NCI-H2029 (cell line): Measurements from ENCODE around the gene TDRD12.

ENCODE experiments used
- DNase-seq: peaks from one replicate; lab custom pipeline; 2025; lab: John Stamatoyannopoulos, UW

Gene TDRD12

GRCh38 chr19:32719611-32720059 lies at the start of gene TDRD12:
TSS of gene TDRD12 (plus strand) at chr19:32719767. CDS start at chr19:32720073, 306 bp downstream.
- no peak for DNase-seq

GRCh38 chr19:32671883-32672593 lies 47.5 kb upstream of the TDRD12 start:
- DNase-seq: no peak

- no peak for DNase-seq
Observed at GRCh38 chr19:32672841-32673240, 46.7 kb upstream of the TDRD12 start.

- no peak for DNase-seq
Observed at GRCh38 chr19:32673573-32673972, 46.0 kb upstream of the TDRD12 start.

- no peak for DNase-seq
Observed at GRCh38 chr19:32674153-32674930, 45.2 kb upstream of the TDRD12 start.

- peak; percentile 97 for DNase-seq
Observed at GRCh38 chr19:32674931-32675719, 44.4 kb upstream of the TDRD12 start, which contains the start of gene ANKRD27. TSS of gene ANKRD27 (minus strand) at chr19:32675180. CDS start at chr19:32659015, 16,165 bp downstream.

GRCh38 chr19:32675720-32676185 lies 43.8 kb upstream of the TDRD12 start, which contains the start of gene RGS9BP:
TSS of gene RGS9BP (plus strand) at chr19:32675848. CDS start at chr19:32676264, 416 bp downstream.
- DNase-seq: peak; percentile 65

- peak; percentile 30 for DNase-seq
Observed at GRCh38 chr19:32676186-32676894, 43.2 kb upstream of the TDRD12 start.

- DNase-seq: no peak
Observed at GRCh38 chr19:32676895-32677359, 42.6 kb upstream of the TDRD12 start.

GRCh38 chr19:32677657-32678056 lies 41.9 kb upstream of the TDRD12 start:
- DNase-seq: no peak

GRCh38 chr19:32680986-32681385 lies 38.6 kb upstream of the TDRD12 start:
- DNase-seq: no peak

- DNase-seq: no peak
Observed at GRCh38 chr19:32682317-32682716, 37.2 kb upstream of the TDRD12 start.

- no peak for DNase-seq
Observed at GRCh38 chr19:32686847-32687475, 32.6 kb upstream of the TDRD12 start.

GRCh38 chr19:32687681-32688080 lies 31.9 kb upstream of the TDRD12 start:
- no peak for DNase-seq

- peak; percentile 7 for DNase-seq
Observed at GRCh38 chr19:32688311-32688710, 31.3 kb upstream of the TDRD12 start.

GRCh38 chr19:32691291-32691951 lies 28.1 kb upstream of the TDRD12 start, which contains the start of gene NUDT19:
TSS of gene NUDT19 (plus strand) at chr19:32691821. CDS start at chr19:32691961, 140 bp downstream.
- peak; percentile 76 for DNase-seq

- DNase-seq: peak; percentile 53
Observed at GRCh38 chr19:32691952-32692726, 27.4 kb upstream of the TDRD12 start.

- no peak for DNase-seq
Observed at GRCh38 chr19:32692727-32693061, 26.9 kb upstream of the TDRD12 start.
